Thyroid gland (tissue), 4 donors: ENCODE results near the gene KPNA1. TPM values are rescaled to one million over a fixed set of nuclear protein-coding genes. Genes with fewer than 3 reads are reported as not detected.

Experiments
- DNase-seq, 2 donors: peaks; one replicate each; pipeline ENCODE4 v3.0.0-alpha.2; 2019
- H3K27ac ChIP-seq, 3 donors: fragments of 200-600 bp; sonication (generic); 1 replicate in 2 of 3; 2 replicates in 1 of 3; pipeline ENCODE4 v1.5.1; 2016 to 2019; ENCODE audit warnings: mild to moderate bottlenecking in 1 of 3, moderate library complexity in 1 of 3
- H3K27me3 ChIP-seq: fragments of 200-600 bp; sonication (generic); one replicate; pipeline ENCODE4 v1.5.1; 2019
- H3K36me3 ChIP-seq, 2 donors: fragments of 200-600 bp; sonication (generic); one replicate each; pipeline ENCODE4 v1.5.1; 2016 to 2019
- H3K4me1 ChIP-seq, 2 donors: fragments of 200-600 bp; sonication (generic); one replicate each; pipeline ENCODE4 v1.5.1; 2017 to 2019
- H3K4me3 ChIP-seq, 3 donors: fragments of 200-600 bp; sonication (generic); replicated peaks in 1 of 3; 1 replicate in 2 of 3; 2 replicates in 1 of 3; pipeline ENCODE4 v1.5.1; 2016; ENCODE audit warnings: mild to moderate bottlenecking in 1 of 3
- H3K9me3 ChIP-seq: fragments of 200-600 bp; sonication (generic); one replicate; pipeline ENCODE4 v1.5.1; 2017
- CTCF ChIP-seq, 6 experiments: fragments of 200-600 bp in 3 of 6; fragments of 450-650 bp in 3 of 6; sonication (generic) in 3 of 6; IDR thresholded peaks; one replicate each; pipeline ENCODE4 v1.5.1; 2016 to 2019; ENCODE audit warnings: antibody characterized with exemption in 6 of 6, mild to moderate bottlenecking in 2 of 6, inconsistent platforms in 1 of 6, moderate library complexity in 1 of 6
- POLR2A ChIP-seq, 2 donors: fragments of 450-650 bp; IDR thresholded peaks; one replicate each; pipeline ENCODE4 v1.6.1; 2017; ENCODE audit warnings: antibody characterized with exemption in 2 of 2, mild to moderate bottlenecking in 2 of 2, moderate library complexity in 1 of 2
- WGBS, 2 donors: methylation state at CpG; one replicate each; pipeline ENCODE4 v1.1.5; 2017; 5-methylcytosine and 5-hydroxymethylcytosine counted together
- intact Hi-C: fragments of 100-400 bp; cut with DNase I; formaldehyde crosslinking; loops from one replicate; pipeline ENCODE4 v1.15.1; 2023
- total RNA-seq, 4 donors: library from RNA; depleted of rRNA; stranded (reverse); fragments of >200 nt; gene quantifications; one replicate each; pipeline ENCODE4 v1.2.3, GENCODE V29; 2016

The KPNA1 gene
- total RNA-seq, 4 donors from 2014 or later: 33.8 to 61.8 (median 40.9) TPM

- Histone ChIP-seq H3K27ac (no peak overlapping the region), H3K27me3 (no peaks in the 10 kb centered on the region), H3K4me1 (peaks cover 11 to 26% of the 10 kb centered on the region in 2 donors), H3K36me3 (peaks cover 8 to 9% of the 10 kb centered on the region in 2 donors), H3K4me3 (no peak overlapping the region), H3K9me3 (no peaks in the 10 kb centered on the region)
- intact Hi-C loops: loop anchor here (2.0 kb wide), 1 partner anchor 120 kb away; the partner anchor contains the start of gene PARP14
- TF ChIP-seq CTCF (IDR thresholded peaks at IDR 0.05) (peak; percentile 14 to 79 (median 56)), POLR2A (IDR thresholded peaks at IDR 0.05) (no peak)
- WGBS, 2 donors: 89 to 92% methylated on average over 1 of the region's 1 CpG
- DNase-seq: peak; percentile 53 to 55
Measured at GRCh38 chr3:122560680-122561079, 45.9 kb upstream of the KPNA1 start.

GRCh38 chr3:122559906-122560305 is 45.2 kb upstream of the KPNA1 start:
- no peak overlapping the region for H3K27ac ChIP-seq
- no peaks in the 10 kb centered on the region for H3K9me3 ChIP-seq
- no peak for DNase-seq
- no peak for TF ChIP-seq CTCF (IDR thresholded peaks at IDR 0.05)
- TF ChIP-seq POLR2A (IDR thresholded peaks at IDR 0.05): no peak
- WGBS, 2 donors: 85 to 92% methylated on average over 3 of the region's 3 CpGs
- peaks cover 13 to 14% of the 10 kb centered on the region in 2 donors for H3K36me3 ChIP-seq
- H3K27me3 ChIP-seq: no peaks in the 10 kb centered on the region
- H3K4me1 ChIP-seq: peaks cover 11 to 18% of the 10 kb centered on the region in 2 donors
- no peak overlapping the region for H3K4me3 ChIP-seq
- intact Hi-C loops: loop anchor here (2.0 kb wide), 1 partner anchor 121 kb away; the partner anchor contains the start of gene PARP14

GRCh38 chr3:122558605-122559004 is 43.9 kb upstream of the KPNA1 start:
- WGBS, 2 donors: 87 to 89% methylated on average over 6 of the region's 6 CpGs
- Histone ChIP-seq H3K27me3 (no peaks in the 10 kb centered on the region), H3K9me3 (no peaks in the 10 kb centered on the region), H3K4me3 (no peak overlapping the region), H3K36me3 (peaks cover 13 to 20% of the 10 kb centered on the region in 2 donors), H3K4me1 (peaks cover 9 to 18% of the 10 kb centered on the region in 2 donors), H3K27ac (no peak overlapping the region)
- DNase-seq: no peak
- intact Hi-C loops: no loop called here
- TF ChIP-seq CTCF (IDR thresholded peaks at IDR 0.05) (no peak), POLR2A (IDR thresholded peaks at IDR 0.05) (no peak)

- 90 to 98% methylated on average over 5 of the region's 5 CpGs for WGBS, 2 donors
- Histone ChIP-seq H3K4me1 (peaks cover 0 to 6% of the 10 kb centered on the region in 2 donors), H3K9me3 (no peaks in the 10 kb centered on the region), H3K36me3 (peaks cover 13 to 23% of the 10 kb centered on the region in 2 donors), H3K27me3 (no peaks in the 10 kb centered on the region), H3K27ac (no peak overlapping the region), H3K4me3 (no peak overlapping the region)
- no peak for TF ChIP-seq POLR2A (IDR thresholded peaks at IDR 0.05)
- no peak for TF ChIP-seq CTCF (IDR thresholded peaks at IDR 0.05)
- intact Hi-C loops: no loop called here
- DNase-seq: no peak
Measured at GRCh38 chr3:122557356-122557755, 42.6 kb upstream of the KPNA1 start.

GRCh38 chr3:122555275-122556071 is 40.7 kb upstream of the KPNA1 start:
- Histone ChIP-seq H3K4me3 (no peak overlapping the region), H3K36me3 (peaks cover 23 to 39% of the 10 kb centered on the region in 2 donors), H3K9me3 (no peaks in the 10 kb centered on the region), H3K27me3 (no peaks in the 10 kb centered on the region), H3K4me1 (no peaks in the 10 kb centered on the region), H3K27ac (no peak overlapping the region)
- WGBS, 2 donors: 90 to 91% methylated on average over 6 of the region's 6 CpGs
- intact Hi-C loops: no loop called here
- DNase-seq: no peak
- no peak for TF ChIP-seq POLR2A (IDR thresholded peaks at IDR 0.05)
- no peak for TF ChIP-seq CTCF (IDR thresholded peaks at IDR 0.05)
